OCI-LY7 (cell line): ENCODE data around the gene INS. TPM values are rescaled to one million over a fixed set of nuclear protein-coding genes. Genes with fewer than 3 reads are reported as not detected.

Experiments used
- BruUV-seq: library from RNA; stranded (reverse); fragments of 400-500 nt; replicated peaks from 2 replicates; lab custom pipeline; 2021; lab: Mats Ljungman, UMichigan
- CTCF ChIA-PET: fragments of 300-600 bp; sonication (Branson Sonifier 250); formaldehyde crosslinking; loops from one replicate; lab custom pipeline; 2022; ENCODE audit warnings: antibody characterized with exemption; ENCODE audit not compliant: unreplicated experiment; lab: Charles Lee
- POLR2A ChIA-PET: fragments of 300-600 bp; sonication (Branson Sonifier 250); formaldehyde crosslinking; loops from one replicate; lab custom pipeline; 2022; ENCODE audit warnings: antibody characterized with exemption; lab: Charles Lee
- DNase-seq: peaks from one replicate; pipeline ENCODE4 v3.0.0-alpha.2; 2015; ENCODE audit warnings: low spot score
- H2AFZ ChIP-seq: fragments of 200-600 bp; sonication (generic), shearing (Covaris generic); 2 replicates; pipeline ENCODE4 v1.6.1; 2014; ENCODE audit warnings: mild to moderate bottlenecking, antibody characterized with exemption, low read length, moderate library complexity
- H3K27ac ChIP-seq: fragments of 200-600 bp; sonication (generic); 2 replicates; pipeline ENCODE4 v1.5.1; 2014; ENCODE audit warnings: mixed run types, low read depth, mild to moderate bottlenecking, moderate library complexity, low read length, inconsistent platforms; ENCODE audit not compliant: poor library complexity, severe bottlenecking
- H3K36me3 ChIP-seq: fragments of 200-600 bp; sonication (generic); 2 replicates; pipeline ENCODE4 v1.6.1; 2014; ENCODE audit warnings: mild to moderate bottlenecking, antibody characterized with exemption, low read length, moderate library complexity, mixed read lengths; ENCODE audit not compliant: insufficient read depth
- H3K4me1 ChIP-seq: fragments of 200-600 bp; sonication (generic); 2 replicates; pipeline ENCODE4 v1.5.1; 2014; ENCODE audit warnings: mild to moderate bottlenecking, low read length; ENCODE audit not compliant: insufficient read depth, poor library complexity, severe bottlenecking
- H3K4me2 ChIP-seq: fragments of 200-600 bp; sonication (generic); 2 replicates; pipeline ENCODE4 v1.6.1; 2014; ENCODE audit warnings: mild to moderate bottlenecking, low read length
- H3K4me3 ChIP-seq: fragments of 200-600 bp; sonication (generic); 2 replicates; pipeline ENCODE4 v1.5.1; 2014; ENCODE audit warnings: mild to moderate bottlenecking, low read depth, low read length; ENCODE audit not compliant: poor library complexity, severe bottlenecking
- H3K79me2 ChIP-seq: fragments of 200-600 bp; sonication (generic); 2 replicates; pipeline ENCODE4 v1.6.1; 2016; ENCODE audit warnings: low read depth, mild to moderate bottlenecking, low read length, moderate library complexity, mixed read lengths; ENCODE audit not compliant: insufficient read depth
- H3K9me2 ChIP-seq: fragments of 200-600 bp; sonication (generic); 2 replicates; pipeline ENCODE4 v1.6.1; 2016; ENCODE audit warnings: mild to moderate bottlenecking, low read length, mixed read lengths; ENCODE audit not compliant: insufficient read depth
- H3K9me3 ChIP-seq: fragments of 200-600 bp; sonication (generic); 2 replicates; pipeline ENCODE4 v1.6.1; 2014; ENCODE audit warnings: mild to moderate bottlenecking, mixed run types, low read length, mixed read lengths
- H4K20me1 ChIP-seq: fragments of 200-600 bp; sonication (generic); 2 replicates; pipeline ENCODE4 v1.6.1; 2014; ENCODE audit warnings: mild to moderate bottlenecking, antibody characterized with exemption, low read length, moderate library complexity, mixed read lengths; ENCODE audit not compliant: insufficient read depth
- EZH2phosphoT487 ChIP-seq: fragments of 200-600 bp; sonication (generic); IDR thresholded peaks from 2 replicates; pipeline ENCODE4 v1.6.1; 2018; ENCODE audit warnings: low read depth, borderline replicate concordance, mild to moderate bottlenecking, mixed run types, antibody characterized with exemption, low read length, moderate library complexity, mixed read lengths
- intact Hi-C: fragments of 100-400 bp; cut with micrococcal nuclease; formaldehyde crosslinking; loops from one replicate; pipeline ENCODE4 v1.10.0; 2022; ENCODE audit not compliant: unreplicated experiment
- total RNA-seq, 2 experiments: library from RNA; depleted of rRNA in 1 of 2; stranded (reverse); fragments of >200 nt in 1 of 2; shearing (Covaris generic) in 1 of 2; gene quantifications; 2 replicates each; pipeline ENCODE4 v1.2.3, GENCODE V29; 2014 to 2022
- TF ChIP-seq, protein P1 (sequence below): fragments of 200-600 bp; sonication (generic); conservative IDR thresholded peaks from 2 replicates; pipeline ENCODE4 v1.5.1; 2014; ENCODE audit warnings: mild to moderate bottlenecking, antibody characterized with exemption, low read length, moderate library complexity, mixed read lengths

The INS gene
- total RNA-seq, 2 experiments from 2014 or later: not detected

DNA sequence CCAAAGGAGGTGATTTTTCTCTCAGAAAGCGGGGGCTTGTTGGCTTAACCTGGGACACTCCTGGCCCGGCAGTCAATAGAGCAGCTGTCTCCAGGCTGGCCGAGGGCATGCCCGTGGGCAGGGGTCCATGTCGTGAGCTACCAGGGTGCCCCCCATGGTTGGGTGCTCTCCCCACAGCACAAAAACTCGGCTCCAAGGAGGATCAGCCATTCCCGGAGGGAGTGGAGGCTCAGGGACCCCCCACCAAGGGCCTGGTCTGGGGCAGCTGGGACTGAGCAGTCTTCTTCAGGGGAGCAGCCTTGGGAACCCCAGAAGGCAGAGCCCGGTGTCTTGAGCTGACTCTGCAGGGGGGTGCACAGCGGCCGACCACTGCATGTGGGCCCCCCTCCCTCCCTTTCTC, 31.4 kb upstream of the INS start:
- BruUV-seq: no TSS peak

GRCh38 chr11:2191883-2192282, 30.9 kb upstream of the INS start:
- H3K4me1 ChIP-seq: no peaks in the 10 kb centered on the region
- no peaks in the 10 kb centered on the region for H3K9me3 ChIP-seq
- TF ChIP-seq, protein P1, sequence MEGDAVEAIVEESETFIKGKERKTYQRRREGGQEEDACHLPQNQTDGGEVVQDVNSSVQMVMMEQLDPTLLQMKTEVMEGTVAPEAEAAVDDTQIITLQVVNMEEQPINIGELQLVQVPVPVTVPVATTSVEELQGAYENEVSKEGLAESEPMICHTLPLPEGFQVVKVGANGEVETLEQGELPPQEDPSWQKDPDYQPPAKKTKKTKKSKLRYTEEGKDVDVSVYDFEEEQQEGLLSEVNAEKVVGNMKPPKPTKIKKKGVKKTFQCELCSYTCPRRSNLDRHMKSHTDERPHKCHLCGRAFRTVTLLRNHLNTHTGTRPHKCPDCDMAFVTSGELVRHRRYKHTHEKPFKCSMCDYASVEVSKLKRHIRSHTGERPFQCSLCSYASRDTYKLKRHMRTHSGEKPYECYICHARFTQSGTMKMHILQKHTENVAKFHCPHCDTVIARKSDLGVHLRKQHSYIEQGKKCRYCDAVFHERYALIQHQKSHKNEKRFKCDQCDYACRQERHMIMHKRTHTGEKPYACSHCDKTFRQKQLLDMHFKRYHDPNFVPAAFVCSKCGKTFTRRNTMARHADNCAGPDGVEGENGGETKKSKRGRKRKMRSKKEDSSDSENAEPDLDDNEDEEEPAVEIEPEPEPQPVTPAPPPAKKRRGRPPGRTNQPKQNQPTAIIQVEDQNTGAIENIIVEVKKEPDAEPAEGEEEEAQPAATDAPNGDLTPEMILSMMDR: no peak
- TF ChIP-seq EZH2phosphoT487: no peak
- H2AFZ ChIP-seq: no peak overlapping the region
- ChIA-PET POLR2A (interaction anchor here (0.5 kb wide), 1 partner anchor 24 kb away, joined by 4 read pairs; no protein-coding TSS in a partner anchor), CTCF (no interaction called here)
- no TSS peak for BruUV-seq
- H3K36me3 ChIP-seq: no peaks in the 10 kb centered on the region
- no peaks in the 10 kb centered on the region for H4K20me1 ChIP-seq
- H3K4me2 ChIP-seq: no peak overlapping the region
- H3K9me2 ChIP-seq: no peaks in the 10 kb centered on the region
- no peak for DNase-seq
- no peak overlapping the region for H3K4me3 ChIP-seq
- H3K79me2 ChIP-seq: no peaks in the 10 kb centered on the region
- no peak overlapping the region for H3K27ac ChIP-seq
- intact Hi-C loops: no loop called here

More for the DNA sequence above, 31.4 kb upstream of the INS start:
- Histone ChIP-seq H3K9me2 (no peaks in the 10 kb centered on the region), H3K4me2 (no peak overlapping the region), H2AFZ (no peak overlapping the region), H3K4me1 (no peaks in the 10 kb centered on the region), H3K27ac (no peak overlapping the region), H3K36me3 (no peaks in the 10 kb centered on the region), H3K9me3 (no peaks in the 10 kb centered on the region), H3K79me2 (no peaks in the 10 kb centered on the region), H3K4me3 (no peak overlapping the region), H4K20me1 (no peaks in the 10 kb centered on the region)
- TF ChIP-seq, protein P1: no peak
- no peak for TF ChIP-seq EZH2phosphoT487
- no peak for DNase-seq
- ChIA-PET CTCF (no interaction called here), POLR2A (no interaction called here)
- intact Hi-C loops: no loop called here

- no peak overlapping the region for H3K4me2 ChIP-seq
- POLR2A ChIA-PET: no interaction called here
Observed at GRCh38 chr11:2190657-2191471, 29.9 kb upstream of the INS start.

More at GRCh38 chr11:2190657-2191471, 29.9 kb upstream of the INS start:
- CTCF ChIA-PET: no interaction called here
- Histone ChIP-seq H4K20me1 (no peaks in the 10 kb centered on the region), H3K9me3 (no peaks in the 10 kb centered on the region), H3K79me2 (no peaks in the 10 kb centered on the region), H3K27ac (no peak overlapping the region), H3K9me2 (no peaks in the 10 kb centered on the region), H2AFZ (no peak overlapping the region), H3K4me3 (no peak overlapping the region), H3K36me3 (no peaks in the 10 kb centered on the region), H3K4me1 (no peaks in the 10 kb centered on the region)
- DNase-seq: no peak
- TF ChIP-seq, protein P1: no peak
- TF ChIP-seq EZH2phosphoT487: no peak
- no TSS peak for BruUV-seq
- intact Hi-C loops: no loop called here
